LHCN-M2 (cell line): ENCODE data around the gene CACNA1E. TPM values are rescaled to one million over a fixed set of nuclear protein-coding genes. Genes with fewer than 3 reads are reported as not detected.

Experiments used
- DNase-seq: peaks from one replicate; pipeline ENCODE4 v3.0.0-alpha.2; 2012; ENCODE audit warnings: low read depth
- total RNA-seq: library from RNA; depleted of rRNA; stranded (reverse); fragments of >200 nt; gene quantifications from 2 replicates; pipeline ENCODE4 v1.2.3, GENCODE V29; 2014

Gene CACNA1E
- total RNA-seq, 1 experiment from 2014 or later = not detected

- no peak for DNase-seq
These were observed 1.5 kb downstream of the CACNA1E start for GRCh38 chr1:181484821-181485220.

DNA sequence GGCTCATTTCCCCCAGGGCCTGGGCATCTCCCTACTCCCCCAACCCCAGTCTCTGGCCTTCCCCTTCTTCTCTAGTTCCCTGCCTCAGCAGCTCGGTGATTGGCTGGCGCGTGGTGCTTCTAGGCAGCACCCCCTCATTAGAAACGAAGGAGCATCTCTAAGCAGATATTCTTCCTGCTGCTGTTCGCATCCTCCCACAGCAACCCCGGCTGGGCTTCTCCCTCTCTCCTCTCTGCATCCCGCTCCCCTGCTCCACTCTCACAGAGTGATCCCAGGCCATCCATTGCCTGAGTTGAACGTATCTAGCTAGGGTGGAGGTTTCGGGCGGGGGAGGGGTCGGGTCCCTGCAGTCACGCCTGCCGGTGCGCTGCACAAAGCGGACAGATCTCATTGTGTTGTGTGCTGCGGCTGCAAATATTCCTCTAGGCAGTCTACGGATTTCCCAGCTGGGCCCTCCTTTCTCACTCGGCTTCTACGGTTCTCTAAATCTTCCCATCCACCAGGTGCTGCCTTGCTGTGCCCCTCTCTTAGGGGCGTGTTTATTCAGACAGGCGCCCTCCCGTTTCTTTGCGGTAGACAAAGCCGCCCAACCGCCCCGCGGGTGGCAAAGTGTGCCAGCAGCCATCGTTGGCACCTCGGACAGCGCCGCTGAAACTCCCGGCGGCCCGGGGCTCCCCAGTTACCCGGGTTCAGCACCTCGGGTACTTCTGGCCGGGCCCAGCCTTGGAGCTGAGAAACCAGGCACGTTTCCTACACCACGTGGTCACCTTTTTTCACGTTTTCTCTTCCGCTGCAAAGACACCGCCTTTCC, 2.2 kb downstream of the CACNA1E start:
- DNase-seq = no peak

GRCh38 chr1:181486098-181486420, 2.7 kb downstream of the CACNA1E start:
- no peak for DNase-seq

- DNase-seq = no peak
These were observed 5.5 kb downstream of the CACNA1E start for GRCh38 chr1:181488866-181489265.

DNA sequence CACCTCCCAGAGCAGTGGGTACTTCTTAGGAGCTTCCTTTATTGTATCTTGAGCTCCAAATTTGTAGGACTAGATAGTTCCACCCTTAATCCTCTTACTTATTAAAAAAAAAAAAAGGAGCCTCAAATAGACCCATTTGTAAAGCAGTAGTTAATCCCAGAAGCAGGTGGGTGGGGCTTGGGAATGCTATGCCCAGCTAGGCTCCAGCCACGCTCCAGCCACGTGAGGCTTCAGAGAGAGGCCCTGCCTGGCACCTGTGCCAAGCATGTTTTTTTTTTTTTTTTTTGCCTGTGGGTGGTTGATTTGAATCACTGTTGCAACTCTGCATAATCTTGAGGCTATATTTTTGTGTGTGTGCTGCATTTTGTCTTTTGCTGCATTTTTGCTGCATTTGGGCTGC, 7.0 kb downstream of the CACNA1E start:
- DNase-seq = no peak

GRCh38 chr1:181490740-181491712, 7.7 kb downstream of the CACNA1E start:
- no peak for DNase-seq

GRCh38 chr1:181493166-181493565, 9.8 kb downstream of the CACNA1E start:
- no peak for DNase-seq

- no peak for DNase-seq
These were observed 10.6 kb downstream of the CACNA1E start for GRCh38 chr1:181493885-181494284.

GRCh38 chr1:181496759-181497158, 13.4 kb downstream of the CACNA1E start:
- DNase-seq = no peak

GRCh38 chr1:181497870-181498269, 14.6 kb downstream of the CACNA1E start:
- no peak for DNase-seq

DNA sequence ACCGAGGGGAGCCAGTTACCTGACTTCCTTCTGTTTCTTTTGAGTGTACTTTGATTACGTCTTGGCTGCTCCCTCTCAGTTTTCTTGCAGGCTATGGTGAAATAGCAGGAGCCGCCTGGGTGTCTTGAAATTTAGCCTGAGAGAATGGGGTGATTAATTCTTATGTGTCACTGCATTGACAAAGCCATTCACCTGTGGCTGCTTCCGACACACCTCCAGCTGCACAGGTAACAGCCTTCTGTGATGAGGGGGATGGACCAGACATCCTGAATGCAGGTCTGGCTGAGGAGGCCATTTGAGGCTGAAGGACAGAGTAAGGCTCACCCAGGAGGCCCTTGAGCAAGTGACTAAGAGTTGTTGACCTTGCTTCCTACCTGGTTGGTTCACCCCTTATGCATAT, 16.5 kb downstream of the CACNA1E start:
- no peak for DNase-seq

DNA sequence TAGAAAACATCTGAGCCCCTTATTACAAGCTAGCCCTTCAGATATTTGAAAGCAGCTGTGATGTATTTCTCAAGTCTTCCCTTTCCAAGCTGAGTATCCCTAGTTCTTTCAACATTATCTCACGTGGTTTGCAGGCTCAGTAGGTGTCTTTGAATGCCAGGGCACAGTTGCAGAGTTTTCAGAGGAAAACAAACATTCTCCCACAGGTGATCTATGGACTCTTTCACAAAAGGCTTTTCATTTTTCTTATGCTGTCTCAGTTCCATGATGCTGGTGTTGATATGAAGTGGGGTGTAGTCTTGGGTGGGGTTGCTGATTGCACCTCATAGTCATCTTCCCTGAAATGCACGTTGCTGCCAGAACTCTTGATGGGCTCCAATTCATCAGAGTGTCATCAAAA, 17.3 kb downstream of the CACNA1E start:
- no peak for DNase-seq

DNA sequence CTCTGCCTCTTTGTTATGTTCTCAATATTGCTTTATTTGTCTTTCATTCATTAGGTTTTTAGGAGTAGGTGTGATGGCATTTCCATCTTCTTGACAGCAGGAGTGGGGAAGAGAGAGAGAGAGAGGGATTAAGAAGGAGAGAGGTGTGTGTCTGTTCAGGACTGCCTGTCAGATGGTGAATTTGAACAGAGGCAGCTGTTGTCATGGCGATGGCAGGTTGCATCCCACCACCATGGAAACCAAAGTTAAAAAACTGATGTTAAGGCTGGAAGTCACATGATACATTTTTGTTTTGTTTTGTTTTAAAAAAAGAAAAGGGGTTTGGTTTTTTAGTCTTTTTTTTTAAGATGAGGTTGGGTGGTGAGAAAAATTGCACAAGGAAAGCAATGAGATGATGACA, 18.3 kb downstream of the CACNA1E start:
- no peak for DNase-seq

DNA sequence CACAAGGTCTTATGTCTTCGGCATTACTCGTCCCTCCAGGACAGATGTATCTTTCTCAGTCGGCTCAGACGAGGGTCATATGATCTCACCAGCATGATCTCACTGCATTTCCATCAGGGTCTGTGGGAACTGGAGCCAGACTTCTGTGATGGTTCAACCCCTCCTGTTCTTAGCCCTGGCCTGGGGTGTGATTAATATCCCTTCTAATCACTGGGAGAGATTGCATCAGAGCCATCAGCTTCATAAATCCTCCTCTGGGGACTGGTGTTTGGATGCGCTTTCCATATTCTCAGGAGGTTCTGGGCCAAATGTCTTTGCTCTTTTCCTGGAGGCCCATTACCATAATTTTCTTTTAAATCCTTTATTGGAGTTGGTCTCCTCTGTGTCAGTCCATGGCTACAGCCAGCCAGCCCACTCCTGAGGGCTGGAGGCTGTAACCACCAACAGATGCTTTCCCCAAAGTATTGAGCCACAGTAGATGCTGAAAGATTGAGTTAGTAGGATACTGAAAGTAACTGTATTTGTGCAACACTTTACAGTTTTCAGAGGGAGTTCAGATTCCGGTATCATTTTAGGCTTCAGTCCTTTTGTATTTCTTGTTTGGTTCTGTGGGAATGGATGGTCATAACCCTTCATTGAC, 20.0 kb downstream of the CACNA1E start:
- no peak for DNase-seq

GRCh38 chr1:181504399-181504842, 21.1 kb downstream of the CACNA1E start:
- DNase-seq = no peak

- DNase-seq = no peak
These were observed 23.4 kb downstream of the CACNA1E start for GRCh38 chr1:181506563-181507353.

GRCh38 chr1:181508486-181509165, 25.3 kb downstream of the CACNA1E start:
- DNase-seq = peak; percentile 9

GRCh38 chr1:181513786-181514297, 30.5 kb downstream of the CACNA1E start:
- DNase-seq = no peak

GRCh38 chr1:181514298-181515290, 31.3 kb downstream of the CACNA1E start:
- DNase-seq = no peak
